ENCODE data around the gene HTR1E.
"Not testable (repeated sequence)": the region's sequence is repeated elsewhere in the genome, so short reads cannot be mapped to it uniquely, and the experiment has no call there.

HTR1E gene

GRCh38 chr6:86937219-86938079, at the start of gene HTR1E:
TSS of gene HTR1E (plus strand) at chr6:86937528. CDS start at chr6:87015335, 77,807 bp downstream.
- DNase-seq (ENCODE audit: low read depth in 1 of 2, low spot score in 1 of 2) = no peak

- no peak for DNase-seq (ENCODE audit: low read depth in 1 of 2, low spot score in 1 of 2)
Measured at GRCh38 chr6:86888301-86888700, 49.0 kb upstream of the HTR1E start.

GRCh38 chr6:86897265-86897664, 40.1 kb upstream of the HTR1E start:
- not testable (repeated sequence) for DNase-seq (ENCODE audit: low read depth in 1 of 2, low spot score in 1 of 2)

- no peak for DNase-seq (ENCODE audit: low read depth in 1 of 2, low spot score in 1 of 2)
Measured at GRCh38 chr6:86913795-86914194, 23.5 kb upstream of the HTR1E start.

GRCh38 chr6:86916393-86916792, 20.9 kb upstream of the HTR1E start:
- DNase-seq (ENCODE audit: low read depth in 1 of 2, low spot score in 1 of 2) = no peak

- DNase-seq (ENCODE audit: low read depth in 1 of 2, low spot score in 1 of 2) = not testable (repeated sequence)
Measured at GRCh38 chr6:86927138-86927537, 10.2 kb upstream of the HTR1E start.

GRCh38 chr6:86927859-86928258, 9.5 kb upstream of the HTR1E start:
- not testable (repeated sequence) for DNase-seq (ENCODE audit: low read depth in 1 of 2, low spot score in 1 of 2)

GRCh38 chr6:86934365-86934764, 3.0 kb upstream of the HTR1E start:
- DNase-seq (ENCODE audit: low read depth in 1 of 2, low spot score in 1 of 2) = no peak

- no peak for DNase-seq (ENCODE audit: low read depth in 1 of 2, low spot score in 1 of 2)
Measured at GRCh38 chr6:86936834-86937218, 502 bp upstream of the HTR1E start.

- DNase-seq (ENCODE audit: low read depth in 1 of 2, low spot score in 1 of 2) = no peak
Measured at GRCh38 chr6:86938814-86939213, 1.5 kb downstream of the HTR1E start.

GRCh38 chr6:86941461-86941860, 4.1 kb downstream of the HTR1E start:
- DNase-seq (ENCODE audit: low read depth in 1 of 2, low spot score in 1 of 2) = no peak

GRCh38 chr6:86942769-86943516, 5.6 kb downstream of the HTR1E start:
- no peak for DNase-seq (ENCODE audit: low read depth in 1 of 2, low spot score in 1 of 2)

- no peak for DNase-seq (ENCODE audit: low read depth in 1 of 2, low spot score in 1 of 2)
Measured at GRCh38 chr6:86943819-86944407, 6.6 kb downstream of the HTR1E start.

GRCh38 chr6:86949771-86950170, 12.4 kb downstream of the HTR1E start:
- DNase-seq (ENCODE audit: low read depth in 1 of 2, low spot score in 1 of 2) = no peak

- DNase-seq (ENCODE audit: low read depth in 1 of 2, low spot score in 1 of 2) = no peak
Measured at GRCh38 chr6:86952991-86953390, 15.7 kb downstream of the HTR1E start.

- no peak for DNase-seq (ENCODE audit: low read depth in 1 of 2, low spot score in 1 of 2)
Measured at GRCh38 chr6:86959656-86960055, 22.3 kb downstream of the HTR1E start.

- no peak for DNase-seq (ENCODE audit: low read depth in 1 of 2, low spot score in 1 of 2)
Measured at GRCh38 chr6:86961455-86962200, 24.3 kb downstream of the HTR1E start.

GRCh38 chr6:86963352-86963751, 26.0 kb downstream of the HTR1E start:
- no peak for DNase-seq (ENCODE audit: low read depth in 1 of 2, low spot score in 1 of 2)

- no peak for DNase-seq (ENCODE audit: low read depth in 1 of 2, low spot score in 1 of 2)
Measured at GRCh38 chr6:86964029-86964579, 26.8 kb downstream of the HTR1E start.

- DNase-seq (ENCODE audit: low read depth in 1 of 2, low spot score in 1 of 2) = no peak
Measured at GRCh38 chr6:86966271-86966670, 28.9 kb downstream of the HTR1E start.

- no peak for DNase-seq (ENCODE audit: low read depth in 1 of 2, low spot score in 1 of 2)
Measured at GRCh38 chr6:86969573-86969972, 32.2 kb downstream of the HTR1E start.

Measured in activated CD4-positive, alpha-beta T cell treated with anti-CD3 and anti-CD28 coated beads, Interleukin-2, amount 50 U/mL, for 24 hours (primary cell).